K562 (cell line): ENCODE results near the gene MTA2. TPM values are rescaled to one million over a fixed set of nuclear protein-coding genes. Genes with fewer than 3 reads are reported as not detected.
A peak's percentile ranks its signal among the peaks of the same experiment; 100 is the strongest.

Source experiments
- DPF2 ChIP-seq: fragments of 450-650 bp; IDR thresholded peaks from 2 replicates; pipeline ENCODE4 v1.6.1; 2016
- HDAC8 ChIP-seq: fragments of 450-650 bp; IDR thresholded peaks from 2 replicates; pipeline ENCODE4 v1.6.1; 2016; ENCODE audit warnings: mild to moderate bottlenecking, missing genetic modification characterization, moderate library complexity, missing compliant biosample characterization
- ILK ChIP-seq: fragments of 450-650 bp; IDR thresholded peaks from 2 replicates; pipeline ENCODE4 v1.6.1; 2016; ENCODE audit warnings: missing genetic modification characterization, low read depth, mild to moderate bottlenecking, missing compliant biosample characterization, moderate library complexity, borderline replicate concordance
- L3MBTL2 ChIP-seq: fragments of 450-650 bp; IDR thresholded peaks from 2 replicates; pipeline ENCODE4 v1.6.1; 2016; ENCODE audit warnings: mild to moderate bottlenecking, moderate library complexity
- MNT ChIP-seq, 2 experiments: fragments of 450-650 bp; conservative IDR thresholded peaks; 2 replicates each; pipeline ENCODE4 v1.6.1; 2017; ENCODE audit warnings: mild to moderate bottlenecking in 2 of 2, moderate library complexity in 2 of 2
- NFRKB ChIP-seq: fragments of 450-650 bp; IDR thresholded peaks from 2 replicates; pipeline ENCODE4 v1.6.1; 2016; ENCODE audit warnings: low read depth
- NFYB ChIP-seq: IDR thresholded peaks from 2 replicates; pipeline ENCODE4 v1.6.1; 2011; ENCODE audit warnings: mild to moderate bottlenecking, moderate library complexity; ENCODE audit not compliant: insufficient read length; ENCODE audit errors: extremely low read depth
- NUFIP1 ChIP-seq: fragments of 450-650 bp; IDR thresholded peaks from 2 replicates; pipeline ENCODE4 v1.6.1; 2018; ENCODE audit not compliant: partially characterized antibody
- PBX2 ChIP-seq, 2 experiments: IDR thresholded peaks in 1 of 2; conservative IDR thresholded peaks in 1 of 2; 2 replicates each; pipeline ENCODE4 v1.6.1; 2016; ENCODE audit warnings: low read depth in 2 of 2, mild to moderate bottlenecking in 1 of 2, missing compliant biosample characterization in 1 of 2, missing genetic modification characterization in 1 of 2, moderate library complexity in 1 of 2
- PHF21A ChIP-seq: fragments of 450-650 bp; IDR thresholded peaks from 2 replicates; pipeline ENCODE4 v1.6.1; 2017; ENCODE audit warnings: low read depth, borderline replicate concordance
- PPARD ChIP-seq: fragments of 250-450 bp; sonication (Bioruptor Pico); IDR thresholded peaks from 2 replicates; pipeline ENCODE4 v1.8.0; 2022; ENCODE audit warnings: inconsistent platforms, mild to moderate bottlenecking, moderate library complexity
- PTRF ChIP-seq: fragments of 450-650 bp; IDR thresholded peaks from 2 replicates; pipeline ENCODE4 v1.6.1; 2016; ENCODE audit warnings: mild to moderate bottlenecking, missing genetic modification characterization, missing compliant biosample characterization
- RAD51 ChIP-seq: fragments of 450-650 bp; IDR thresholded peaks from 2 replicates; pipeline ENCODE4 v1.7.1; 2016; ENCODE audit warnings: low read depth, mild to moderate bottlenecking, borderline replicate concordance
- SIN3A ChIP-seq, 2 experiments: fragments of 150-350 bp in 1 of 2; IDR thresholded peaks; 2 replicates each; pipeline ENCODE4 v1.6.1; 2011 to 2016; ENCODE audit warnings: borderline replicate concordance in 2 of 2, low read depth in 2 of 2, low read length in 2 of 2, mild to moderate bottlenecking in 2 of 2, moderate library complexity in 2 of 2; ENCODE audit not compliant: control insufficient read depth in 1 of 2
- ZNF175 ChIP-seq: fragments of 200-800 bp; sonication (Bioruptor generic); IDR thresholded peaks from 2 replicates; pipeline ENCODE4 v1.6.1; 2016; ENCODE audit warnings: low read depth, mild to moderate bottlenecking, missing genetic modification characterization, missing compliant biosample characterization
- polyA plus RNA-seq, 8 experiments: library from polyadenylated mRNA; depleted of rRNA in 4 of 8; stranded (reverse) in 5 of 8; unstranded in 3 of 8; fragments of >200 nt; fragmentation: Nextera tagmentation in 2 of 8; fragmentation: Illumina TruSeq in 1 of 8; extraction: Ambion mirVana in 2 of 8; extraction: Trizol in 1 of 8; gene quantifications; 2 replicates each; pipeline versions ENCODE4 v1.2.1 to v1.2.3, GENCODE V29; 2011 to 2014; ENCODE audit warnings: inconsistent platforms in 1 of 8, missing spikeins in 1 of 8
- total RNA-seq, 7 experiments: library from RNA; depleted of rRNA in 6 of 7; stranded (reverse); fragments of >200 nt in 6 of 7; fragmentation: Illumina TruSeq in 2 of 7; extraction: Trizol in 2 of 7; gene quantifications; 2 replicates each; pipeline versions ENCODE4 v1.2.1 to v1.2.3, GENCODE V29; 2011 to 2021; ENCODE audit warnings: low replicate concordance in 1 of 7
- TF ChIP-seq, protein P1 (sequence below): fragments of 450-650 bp; IDR thresholded peaks from 2 replicates; pipeline ENCODE4 v1.7.0; 2016; ENCODE audit warnings: borderline replicate concordance
- TF ChIP-seq, protein P2 (sequence below), 2 experiments: fragments of 450-650 bp in 1 of 2; sonication (generic) in 1 of 2; formaldehyde crosslinking in 1 of 2; IDR thresholded peaks in 1 of 2; conservative IDR thresholded peaks in 1 of 2; 2 replicates each; pipeline versions ENCODE4 v1.6.1 to v1.8.1; 2016 to 2023; ENCODE audit warnings: mild to moderate bottlenecking in 2 of 2, moderate library complexity in 2 of 2, inconsistent platforms in 1 of 2, missing genetic modification reagents in 1 of 2

The MTA2 gene
- total and polyA plus RNA-seq, 9 of the 15 experiments (the other 6 are each of a cell fraction or from before 2014, with no cell fraction given) = 6.2 to 220 (median 172) TPM

DNA sequence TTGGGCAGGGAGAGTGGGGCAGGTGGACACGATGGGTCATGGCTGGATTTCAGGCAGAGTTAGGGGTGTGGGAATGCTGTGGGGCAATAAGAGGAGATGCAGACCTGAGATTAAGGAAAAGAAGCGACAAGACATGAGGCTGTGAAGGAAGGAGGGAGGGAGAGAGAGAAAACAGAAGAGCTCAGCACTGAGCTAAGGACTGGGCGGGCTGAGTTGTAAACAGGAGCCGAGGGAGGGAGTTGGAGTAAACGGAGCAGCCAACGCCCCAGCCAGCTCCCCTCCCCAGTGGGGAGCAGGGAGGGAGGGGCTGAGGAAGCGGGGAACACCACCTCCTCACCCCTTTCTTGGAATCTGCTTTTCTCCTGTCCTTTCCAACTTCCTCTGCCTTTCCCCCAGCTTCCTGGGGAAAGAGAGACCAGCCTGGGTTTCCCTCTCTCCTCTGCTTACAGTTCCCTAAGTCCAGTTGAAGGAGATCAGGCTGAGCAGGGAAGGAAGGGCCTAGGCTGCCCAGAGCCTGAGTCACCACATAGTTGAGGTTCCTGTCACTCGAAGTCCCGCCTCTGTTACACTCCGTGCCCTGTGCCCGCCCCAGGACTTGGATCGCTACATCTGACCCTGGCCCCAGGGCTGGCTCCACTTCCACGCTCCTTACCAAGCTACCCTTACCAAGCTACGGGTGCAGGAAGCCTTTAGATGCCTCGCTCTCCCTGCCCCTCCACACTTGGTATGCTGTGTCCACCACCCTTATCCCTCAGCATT is 48.4 kb downstream of the MTA2 start (continued):
- TF ChIP-seq, protein P1, sequence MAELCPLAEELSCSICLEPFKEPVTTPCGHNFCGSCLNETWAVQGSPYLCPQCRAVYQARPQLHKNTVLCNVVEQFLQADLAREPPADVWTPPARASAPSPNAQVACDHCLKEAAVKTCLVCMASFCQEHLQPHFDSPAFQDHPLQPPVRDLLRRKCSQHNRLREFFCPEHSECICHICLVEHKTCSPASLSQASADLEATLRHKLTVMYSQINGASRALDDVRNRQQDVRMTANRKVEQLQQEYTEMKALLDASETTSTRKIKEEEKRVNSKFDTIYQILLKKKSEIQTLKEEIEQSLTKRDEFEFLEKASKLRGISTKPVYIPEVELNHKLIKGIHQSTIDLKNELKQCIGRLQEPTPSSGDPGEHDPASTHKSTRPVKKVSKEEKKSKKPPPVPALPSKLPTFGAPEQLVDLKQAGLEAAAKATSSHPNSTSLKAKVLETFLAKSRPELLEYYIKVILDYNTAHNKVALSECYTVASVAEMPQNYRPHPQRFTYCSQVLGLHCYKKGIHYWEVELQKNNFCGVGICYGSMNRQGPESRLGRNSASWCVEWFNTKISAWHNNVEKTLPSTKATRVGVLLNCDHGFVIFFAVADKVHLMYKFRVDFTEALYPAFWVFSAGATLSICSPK = no peak; the same call in 1 of the 2 replicates
- no peak for TF ChIP-seq PTRF (tag)
- no peak for TF ChIP-seq PBX2 (CRISPR knock-in tag; IDR thresholded peaks at IDR 0.05; ENCODE audit: low read depth)
- 0 out of 2 replicates have a peak, but pooled peaks have one; percentile 27 for TF ChIP-seq PBX2 (tag; conservative IDR thresholded peaks at IDR 0.05; ENCODE audit: low read depth)
- TF ChIP-seq NUFIP1 = no peak
- peak; percentile 81 for TF ChIP-seq NFRKB
- TF ChIP-seq L3MBTL2 = peak; percentile 82
- no peak for TF ChIP-seq HDAC8
- TF ChIP-seq, protein P2, sequence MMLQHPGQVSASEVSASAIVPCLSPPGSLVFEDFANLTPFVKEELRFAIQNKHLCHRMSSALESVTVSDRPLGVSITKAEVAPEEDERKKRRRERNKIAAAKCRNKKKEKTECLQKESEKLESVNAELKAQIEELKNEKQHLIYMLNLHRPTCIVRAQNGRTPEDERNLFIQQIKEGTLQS (IDR thresholded peaks at IDR 0.05) = peak; percentile 80
- TF ChIP-seq, protein P2 (CRISPR knock-in tag; conservative IDR thresholded peaks at IDR 0.05) = no peak
- TF ChIP-seq DPF2 = peak; percentile 88
- TF ChIP-seq ZNF175 (CRISPR knock-in tag) = peak; percentile 66; the same call in 1 of the 2 replicates
- no peak for TF ChIP-seq SIN3A (IDR thresholded peaks at IDR 0.05; ENCODE audit: borderline replicate concordance in 2 of 2, control insufficient read depth in 1 of 2, low read depth in 2 of 2, low read length in 2 of 2)
- 0 out of 2 replicates have a peak, but pooled peaks have one; percentile 7 for TF ChIP-seq RAD51
- TF ChIP-seq PPARD (CRISPR knock-in tag) = no peak
- no peak for TF ChIP-seq NFYB
- peak; percentile 44 to 65; a peak in 3 of 4 replicates for TF ChIP-seq MNT (conservative IDR thresholded peaks at IDR 0.05)
- no peak for TF ChIP-seq ILK (tag)
- 0 out of 2 replicates have a peak, but pooled peaks have one; percentile 15 for TF ChIP-seq PHF21A
